KMS-11 (cell line): Measurements from ENCODE around the gene KCNQ1.

Experiments
- H2AFZ ChIP-seq: fragments of 200-600 bp; sonication (generic); 2 replicates; pipeline ENCODE4 v1.6.1; 2016; ENCODE audit warnings: antibody characterized with exemption, mixed run types, low read depth
- H3K27ac ChIP-seq: fragments of 200-600 bp; sonication (generic); 2 replicates; pipeline ENCODE4 v1.6.1; 2016; ENCODE audit warnings: mild to moderate bottlenecking, mixed run types
- H3K27me3 ChIP-seq: fragments of 200-600 bp; sonication (generic); 2 replicates; pipeline ENCODE4 v1.6.1; 2017; ENCODE audit warnings: mild to moderate bottlenecking, low read depth, mixed run types, moderate library complexity; ENCODE audit not compliant: insufficient read depth
- H3K36me3 ChIP-seq: fragments of 200-600 bp; sonication (generic); 2 replicates; pipeline ENCODE4 v1.6.1; 2017; ENCODE audit warnings: mild to moderate bottlenecking, mixed run types; ENCODE audit not compliant: insufficient read depth
- H3K4me1 ChIP-seq: fragments of 200-600 bp; sonication (generic); 2 replicates; pipeline ENCODE4 v1.6.1; 2016; ENCODE audit warnings: mild to moderate bottlenecking, low read depth, mixed run types; ENCODE audit not compliant: poor library complexity, severe bottlenecking
- H3K4me2 ChIP-seq: fragments of 200-600 bp; sonication (generic); 2 replicates; pipeline ENCODE4 v1.7.0; 2016; ENCODE audit warnings: mild to moderate bottlenecking, mixed run types
- H3K4me3 ChIP-seq: fragments of 200-600 bp; sonication (generic); IDR thresholded peaks from 2 replicates; pipeline ENCODE4 v1.6.1; 2017; ENCODE audit warnings: low read depth, low read length, mixed read lengths; ENCODE audit not compliant: insufficient read depth
- H3K79me2 ChIP-seq: fragments of 200-600 bp; sonication (generic); 2 replicates; pipeline ENCODE4 v1.6.1; 2016; ENCODE audit warnings: low read depth, mixed run types; ENCODE audit not compliant: insufficient read depth
- H3K9ac ChIP-seq: fragments of 200-600 bp; sonication (generic); 2 replicates; pipeline ENCODE4 v1.6.1; 2016; ENCODE audit warnings: mild to moderate bottlenecking, mixed run types
- H4K20me1 ChIP-seq: fragments of 200-600 bp; sonication (generic); 2 replicates; pipeline ENCODE4 v1.6.1; 2016; ENCODE audit warnings: mild to moderate bottlenecking, mixed run types; ENCODE audit not compliant: insufficient read depth
- TF ChIP-seq, protein P1 (sequence below): fragments of 200-600 bp; sonication (generic); conservative IDR thresholded peaks from 2 replicates; pipeline ENCODE4 v1.6.1; 2017; ENCODE audit warnings: low read depth, mild to moderate bottlenecking, antibody characterized with exemption, low read length, moderate library complexity, mixed read lengths

Gene KCNQ1

DNA sequence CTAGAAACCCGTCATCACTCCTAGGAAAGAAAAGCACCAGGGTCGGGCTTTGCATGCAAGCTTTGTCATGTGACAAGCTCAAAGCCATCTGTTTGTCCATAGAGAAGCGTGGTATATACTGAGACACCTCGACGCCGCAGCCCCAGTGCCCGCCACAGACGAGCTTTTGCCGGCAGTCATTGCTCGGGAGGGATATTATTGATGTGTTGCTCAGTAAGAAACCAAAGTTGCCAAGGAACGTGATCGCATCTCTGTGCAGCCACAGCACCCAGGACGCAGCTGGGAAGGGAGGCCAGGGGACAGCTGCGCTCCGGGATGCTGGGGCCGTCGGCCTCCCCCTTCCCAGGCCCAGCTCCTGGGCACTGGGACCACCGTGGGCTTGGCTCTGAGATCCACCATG is 344.5 kb downstream of the KCNQ1 start:
- H3K27me3 ChIP-seq, result no peaks in the 10 kb centered on the region
- H3K27ac ChIP-seq, result no peak overlapping the region
- H3K4me2 ChIP-seq, result no peak overlapping the region
- H3K36me3 ChIP-seq, result no peaks in the 10 kb centered on the region
- H2AFZ ChIP-seq, result no peak overlapping the region
- H3K4me1 ChIP-seq, result peaks cover 2% of the 10 kb centered on the region
- TF ChIP-seq, protein P1, sequence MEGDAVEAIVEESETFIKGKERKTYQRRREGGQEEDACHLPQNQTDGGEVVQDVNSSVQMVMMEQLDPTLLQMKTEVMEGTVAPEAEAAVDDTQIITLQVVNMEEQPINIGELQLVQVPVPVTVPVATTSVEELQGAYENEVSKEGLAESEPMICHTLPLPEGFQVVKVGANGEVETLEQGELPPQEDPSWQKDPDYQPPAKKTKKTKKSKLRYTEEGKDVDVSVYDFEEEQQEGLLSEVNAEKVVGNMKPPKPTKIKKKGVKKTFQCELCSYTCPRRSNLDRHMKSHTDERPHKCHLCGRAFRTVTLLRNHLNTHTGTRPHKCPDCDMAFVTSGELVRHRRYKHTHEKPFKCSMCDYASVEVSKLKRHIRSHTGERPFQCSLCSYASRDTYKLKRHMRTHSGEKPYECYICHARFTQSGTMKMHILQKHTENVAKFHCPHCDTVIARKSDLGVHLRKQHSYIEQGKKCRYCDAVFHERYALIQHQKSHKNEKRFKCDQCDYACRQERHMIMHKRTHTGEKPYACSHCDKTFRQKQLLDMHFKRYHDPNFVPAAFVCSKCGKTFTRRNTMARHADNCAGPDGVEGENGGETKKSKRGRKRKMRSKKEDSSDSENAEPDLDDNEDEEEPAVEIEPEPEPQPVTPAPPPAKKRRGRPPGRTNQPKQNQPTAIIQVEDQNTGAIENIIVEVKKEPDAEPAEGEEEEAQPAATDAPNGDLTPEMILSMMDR, result no peak
- no peak overlapping the region for H3K4me3 ChIP-seq
- no peaks in the 10 kb centered on the region for H4K20me1 ChIP-seq
- no peak overlapping the region for H3K9ac ChIP-seq
- H3K79me2 ChIP-seq, result no peaks in the 10 kb centered on the region

DNA sequence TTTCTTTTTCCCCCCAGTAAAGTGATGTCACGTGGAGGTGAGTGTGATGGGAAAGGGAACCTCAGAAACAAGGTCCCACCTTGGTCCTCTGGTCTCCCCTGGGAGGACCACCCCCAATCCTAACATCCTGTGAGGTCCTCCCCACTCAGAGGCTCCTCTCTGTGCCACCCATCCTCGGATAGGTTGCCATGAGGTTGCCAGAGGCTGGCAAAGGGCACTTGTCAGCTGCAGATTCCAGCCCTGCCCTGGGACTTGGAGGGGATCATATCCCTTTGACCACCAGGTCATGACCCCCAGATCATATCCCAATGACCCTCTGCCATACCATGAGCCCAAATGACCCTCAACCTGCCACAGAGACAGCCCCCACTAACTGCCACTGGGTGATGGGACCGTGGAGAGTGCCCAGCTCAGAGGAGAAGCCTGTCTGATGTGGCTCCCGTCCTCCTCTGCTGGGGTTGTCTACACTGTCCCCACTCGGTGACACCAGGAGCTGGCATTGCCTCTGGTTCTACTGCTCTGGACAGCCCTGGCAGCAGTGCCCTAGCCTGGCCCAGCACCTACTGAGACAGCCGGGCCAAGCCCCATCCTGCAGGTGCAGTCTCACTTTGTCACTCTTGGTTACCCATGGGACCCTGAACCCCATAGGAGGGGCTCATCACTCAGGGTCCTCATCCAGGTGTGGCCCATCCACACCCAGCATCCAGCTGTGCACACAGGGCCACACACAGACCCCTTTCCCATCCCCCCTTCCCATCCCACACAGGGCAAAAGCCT is 345.2 kb downstream of the KCNQ1 start:
- Histone ChIP-seq H2AFZ (no peak overlapping the region), H3K79me2 (no peaks in the 10 kb centered on the region), H3K4me2 (no peak overlapping the region), H3K27ac (no peak overlapping the region), H3K4me1 (no peaks in the 10 kb centered on the region), H3K36me3 (no peaks in the 10 kb centered on the region), H4K20me1 (no peaks in the 10 kb centered on the region), H3K27me3 (no peaks in the 10 kb centered on the region), H3K9ac (no peak overlapping the region), H3K4me3 (no peak overlapping the region)
- TF ChIP-seq, protein P1, result no peak

- Histone ChIP-seq H3K9ac (no peak overlapping the region), H3K4me2 (no peak overlapping the region), H2AFZ (no peak overlapping the region), H3K4me1 (no peaks in the 10 kb centered on the region), H4K20me1 (no peaks in the 10 kb centered on the region), H3K79me2 (no peaks in the 10 kb centered on the region), H3K27ac (no peak overlapping the region), H3K27me3 (no peaks in the 10 kb centered on the region), H3K4me3 (no peak overlapping the region), H3K36me3 (no peaks in the 10 kb centered on the region)
- TF ChIP-seq, protein P1, result no peak
Measured at GRCh38 chr11:2790568-2790921, 345.7 kb downstream of the KCNQ1 start.

DNA sequence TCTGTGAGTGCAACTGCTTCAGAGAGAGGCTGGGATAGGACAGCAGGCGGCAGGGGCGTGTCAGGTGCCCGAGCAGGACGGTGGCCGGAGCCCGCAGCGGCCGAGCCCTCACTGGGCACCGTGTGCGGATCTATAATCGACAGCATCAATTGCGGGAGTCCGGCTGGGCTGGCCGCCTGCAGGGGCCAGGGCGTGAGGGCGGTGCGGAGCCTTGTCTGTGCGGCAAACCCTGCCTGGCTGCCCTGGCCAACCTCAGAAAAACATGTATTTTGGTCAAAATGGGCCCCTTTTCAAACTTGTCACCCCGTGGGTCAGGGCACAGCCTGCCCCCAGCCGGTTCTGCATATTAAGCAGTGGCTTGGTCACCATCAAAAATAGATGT is 346.3 kb downstream of the KCNQ1 start:
- H3K4me2 ChIP-seq, result no peak overlapping the region
- H3K27me3 ChIP-seq, result no peaks in the 10 kb centered on the region
- no peaks in the 10 kb centered on the region for H3K79me2 ChIP-seq
- H3K27ac ChIP-seq, result no peak overlapping the region
- H3K4me3 ChIP-seq, result no peak overlapping the region
- H3K36me3 ChIP-seq, result no peaks in the 10 kb centered on the region
- TF ChIP-seq, protein P1, result no peak
- no peaks in the 10 kb centered on the region for H4K20me1 ChIP-seq
- no peak overlapping the region for H3K9ac ChIP-seq
- no peaks in the 10 kb centered on the region for H3K4me1 ChIP-seq
- H2AFZ ChIP-seq, result no peak overlapping the region
